Smooth muscle cell (in vitro differentiated cells): ENCODE results near the gene ZNF747. TPM values are rescaled to one million over a fixed set of nuclear protein-coding genes. Genes with fewer than 3 reads are reported as not detected.
"Not testable (repeated sequence)": the region's sequence is repeated elsewhere in the genome, so short reads cannot be mapped to it uniquely, and the experiment has no call there.

Source experiments
- DNase-seq: peaks from one replicate; lab custom pipeline; 2025; ENCODE audit not compliant: unreplicated experiment; lab: John Stamatoyannopoulos, UW
- H2AFZ ChIP-seq: fragments of 200-600 bp; sonication (generic); 2 replicates; pipeline ENCODE4 v1.6.0; 2016; ENCODE audit warnings: antibody characterized with exemption, low read depth, mild to moderate bottlenecking
- H3F3A ChIP-seq: fragments of 200-600 bp; sonication (generic); 2 replicates; pipeline ENCODE4 v1.6.0; 2017; ENCODE audit warnings: antibody characterized with exemption, low read depth
- H3K27ac ChIP-seq: fragments of 200-600 bp; sonication (generic); 2 replicates; pipeline ENCODE4 v1.5.1; 2016; ENCODE audit warnings: low read depth, mild to moderate bottlenecking
- H3K27me3 ChIP-seq: fragments of 200-600 bp; sonication (generic); 2 replicates; pipeline ENCODE4 v1.6.1; 2016; ENCODE audit warnings: low read depth, mild to moderate bottlenecking
- H3K36me3 ChIP-seq: fragments of 200-600 bp; sonication (generic); 2 replicates; pipeline ENCODE4 v1.5.1; 2016; ENCODE audit warnings: low read depth
- H3K4me1 ChIP-seq: fragments of 200-600 bp; sonication (generic); 2 replicates; pipeline ENCODE4 v1.5.1; 2016; ENCODE audit warnings: low read depth
- H3K4me2 ChIP-seq: fragments of 200-600 bp; sonication (generic); 2 replicates; pipeline ENCODE4 v1.6.0; 2016; ENCODE audit warnings: mild to moderate bottlenecking
- H3K4me3 ChIP-seq: fragments of 200-600 bp; sonication (generic); 2 replicates; pipeline ENCODE4 v1.5.1; 2016; ENCODE audit warnings: mild to moderate bottlenecking
- H3K79me2 ChIP-seq: fragments of 200-600 bp; sonication (generic); 2 replicates; pipeline ENCODE4 v1.6.0; 2016; ENCODE audit warnings: low read depth, mild to moderate bottlenecking
- H3K9ac ChIP-seq: fragments of 200-600 bp; sonication (generic); 2 replicates; pipeline ENCODE4 v1.6.0; 2016; ENCODE audit warnings: low read depth
- H3K9me3 ChIP-seq: fragments of 200-600 bp; sonication (generic); replicated peaks from 2 replicates; pipeline ENCODE4 v1.5.1; 2016; ENCODE audit warnings: low read depth
- H4K20me1 ChIP-seq: fragments of 200-600 bp; sonication (generic); 2 replicates; pipeline ENCODE4 v1.6.0; 2016; ENCODE audit warnings: low read depth
- CTCF ChIP-seq: fragments of 200-600 bp; sonication (generic); IDR thresholded peaks from 2 replicates; pipeline ENCODE4 v1.5.1; 2017; ENCODE audit warnings: borderline replicate concordance, mild to moderate bottlenecking, antibody characterized with exemption; ENCODE audit not compliant: insufficient read depth, poor library complexity, severe bottlenecking
- WGBS: methylation state at CpG from one replicate; pipeline ENCODE4 v1.1.7; 2016; ENCODE audit warnings: low lambda C conversion rate; 5-methylcytosine and 5-hydroxymethylcytosine counted together
- polyA plus RNA-seq: library from polyadenylated mRNA; unstranded; fragments of >200 nt; fragmentation: Nextera tagmentation; extraction: Ambion mirVana; gene quantifications from 2 replicates; pipeline ENCODE4 v1.2.1, GENCODE V29; 2016
- total RNA-seq: library from RNA; depleted of rRNA; stranded (reverse); fragments of >200 nt; gene quantifications from 2 replicates; pipeline ENCODE4 v1.2.3, GENCODE V29; 2014

The ZNF747 gene
- total and polyA plus RNA-seq, 2 experiments from 2014 or later, result 5.7 to 6.3 TPM

DNA sequence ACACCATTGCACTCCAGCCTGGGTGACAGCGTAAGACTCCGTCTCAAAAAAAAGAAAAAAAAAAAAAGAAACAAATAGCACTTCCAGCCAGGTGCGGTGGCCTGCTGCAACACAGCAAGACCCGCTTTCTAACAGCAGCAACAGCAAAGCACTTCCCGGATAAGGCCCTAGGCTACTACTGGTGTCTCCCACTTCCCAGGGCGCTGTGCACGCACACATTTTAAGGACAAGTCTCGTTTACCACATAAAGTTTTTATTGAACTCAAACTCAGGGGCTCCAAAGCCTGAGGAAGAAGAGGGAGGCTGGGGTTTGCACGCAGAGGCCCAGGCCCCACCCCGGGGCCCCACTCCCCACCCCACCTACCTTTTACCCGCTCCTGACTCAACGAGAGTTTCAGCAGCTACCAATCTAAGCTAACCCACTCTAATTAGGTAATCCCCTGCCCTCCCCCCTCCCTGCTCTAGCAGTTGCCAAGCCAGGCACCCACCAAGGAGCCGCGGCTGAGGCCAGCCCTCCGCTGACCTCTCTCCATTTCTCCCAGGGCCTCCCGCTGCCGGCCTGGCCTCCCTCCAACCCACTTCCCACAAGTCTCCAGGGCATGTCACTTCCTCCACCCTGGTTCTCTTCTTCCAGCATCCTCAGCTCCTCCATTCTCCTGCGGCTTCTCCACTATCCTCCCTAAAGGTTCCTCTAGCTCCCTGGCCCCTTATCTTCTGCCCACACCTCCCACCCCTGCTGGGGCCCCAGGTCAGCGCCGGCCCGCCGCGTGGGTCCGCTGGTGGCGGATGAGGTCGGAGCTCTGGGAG is 10.7 kb downstream of the ZNF747 start:
- Histone ChIP-seq H3K9me3 (no peaks in the 10 kb centered on the region), H3K4me2 (no peak overlapping the region), H3F3A (peaks cover 13% of the 10 kb centered on the region), H3K36me3 (no peaks in the 10 kb centered on the region), H3K27ac (no peak overlapping the region), H3K4me1 (peaks cover 11% of the 10 kb centered on the region), H3K79me2 (no peaks in the 10 kb centered on the region), H3K9ac (no peak overlapping the region), H3K27me3 (no peaks in the 10 kb centered on the region), H3K4me3 (no peak overlapping the region), H4K20me1 (no peaks in the 10 kb centered on the region), H2AFZ (no peak overlapping the region)
- 95% methylated on average over 24 of the region's 26 CpGs for WGBS
- TF ChIP-seq CTCF, result no peak
- no peak for DNase-seq

GRCh38 chr16:30522702-30523463 is 11.8 kb downstream of the ZNF747 start:
- H2AFZ ChIP-seq, DNase-seq, H3K27ac ChIP-seq, H3K4me1 ChIP-seq, H3K4me2 ChIP-seq, H3K9me3 ChIP-seq, H3K9ac ChIP-seq, H3K4me3 ChIP-seq, H4K20me1 ChIP-seq, H3K27me3 ChIP-seq, H3K36me3 ChIP-seq, H3K79me2 ChIP-seq: not testable (repeated sequence)
- peaks cover 13% of the 10 kb centered on the region for H3F3A ChIP-seq
- WGBS, result 89% methylated on average over 12 of the region's 12 CpGs

DNA sequence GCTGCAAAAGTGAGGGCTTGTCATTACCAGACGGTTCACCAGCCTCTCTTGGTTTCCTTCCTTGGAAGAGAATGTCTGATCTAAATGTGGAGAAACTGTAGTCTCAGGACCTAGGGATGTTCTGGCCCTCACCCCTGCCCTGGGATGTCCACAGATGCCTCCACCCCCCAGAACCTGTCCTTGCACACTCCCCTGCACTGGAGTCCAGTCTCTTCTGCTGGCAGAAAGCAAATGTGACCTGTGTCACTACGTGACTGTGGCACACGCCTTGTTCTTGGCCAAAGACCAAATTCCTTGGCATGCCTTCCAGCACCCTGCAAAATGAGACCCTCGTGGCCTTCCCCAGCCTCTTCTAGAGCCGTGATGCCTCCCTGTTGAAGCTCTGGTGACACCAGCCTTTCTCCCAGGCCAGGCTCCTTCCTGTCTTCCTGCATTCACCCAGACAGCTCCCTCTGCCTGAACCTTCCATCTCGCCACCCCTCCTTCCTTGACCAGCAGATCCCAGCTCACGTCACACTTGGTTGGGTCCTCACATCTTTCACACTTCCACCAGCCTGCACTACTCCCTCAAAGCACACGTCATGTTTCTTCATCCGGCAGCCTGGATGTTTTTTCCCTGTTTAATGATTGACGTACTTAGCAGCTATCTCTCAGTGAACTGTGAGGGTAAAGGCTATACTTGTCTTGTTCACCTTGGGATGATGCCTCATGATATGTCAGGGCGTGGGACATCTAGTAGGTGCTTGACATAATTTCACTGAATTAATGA is 12.6 kb downstream of the ZNF747 start:
- Histone ChIP-seq H3K79me2 (no peaks in the 10 kb centered on the region), H3K9me3 (no peaks in the 10 kb centered on the region), H3K27me3 (no peaks in the 10 kb centered on the region), H3K4me2 (no peak overlapping the region), H2AFZ (no peak overlapping the region), H3K27ac (no peak overlapping the region), H3F3A (peaks cover 10% of the 10 kb centered on the region), H3K36me3 (no peaks in the 10 kb centered on the region), H4K20me1 (no peaks in the 10 kb centered on the region), H3K4me1 (peaks cover 4% of the 10 kb centered on the region), H3K9ac (no peak overlapping the region), H3K4me3 (no peak overlapping the region)
- no peak for DNase-seq
- WGBS, result 82% methylated on average over 11 of the region's 11 CpGs
- no peak for TF ChIP-seq CTCF

GRCh38 chr16:30521476-30521872 is 13.2 kb downstream of the ZNF747 start:
- Histone ChIP-seq H3K36me3 (no peaks in the 10 kb centered on the region), H2AFZ (no peak overlapping the region), H3K27me3 (no peaks in the 10 kb centered on the region), H3K4me2 (no peak overlapping the region), H3K4me3 (no peak overlapping the region), H3K27ac (no peak overlapping the region), H3K79me2 (no peaks in the 10 kb centered on the region), H3K9me3 (no peaks in the 10 kb centered on the region), H3K4me1 (peaks cover 4% of the 10 kb centered on the region), H3K9ac (no peak overlapping the region), H4K20me1 (no peaks in the 10 kb centered on the region), H3F3A (peaks cover 10% of the 10 kb centered on the region)
- WGBS, result 93% methylated on average over 7 of the region's 7 CpGs
- no peak for TF ChIP-seq CTCF
- no peak for DNase-seq
